H1 (cell line): ENCODE data around the gene KCNB1. TPM values are rescaled to one million over a fixed set of nuclear protein-coding genes. Genes with fewer than 3 reads are reported as not detected.

Source experiments
- CREB1 ChIP-seq: IDR thresholded peaks from 2 replicates; pipeline ENCODE4 v1.6.1; 2012; ENCODE audit warnings: inconsistent platforms
- CTCF ChIP-seq, 3 experiments: IDR thresholded peaks; 1 replicate in 2 of 3; 2 replicates in 1 of 3; pipeline versions ENCODE4 v1.5.1 to v1.6.1; 2011; ENCODE audit warnings: low read length in 3 of 3, mild to moderate bottlenecking in 3 of 3, inconsistent platforms in 2 of 3, low read depth in 1 of 3, moderate library complexity in 1 of 3; ENCODE audit not compliant: insufficient read depth in 1 of 3; ENCODE audit errors: control extremely low read depth in 1 of 3
- NANOG ChIP-seq: IDR thresholded peaks from 2 replicates; pipeline ENCODE4 v1.6.1; 2011; ENCODE audit warnings: low read length, low read depth, mild to moderate bottlenecking, inconsistent platforms; ENCODE audit not compliant: insufficient read depth, poor library complexity, severe bottlenecking
- TAF1 ChIP-seq: IDR thresholded peaks from 2 replicates; pipeline ENCODE4 v1.6.1; 2011; ENCODE audit warnings: mild to moderate bottlenecking, low read depth, low read length
- polyA plus RNA-seq, 7 experiments: library from polyadenylated mRNA; depleted of rRNA in 3 of 7; stranded (reverse) in 5 of 7; unstranded in 2 of 7; fragments of >200 nt in 5 of 7; fragments of 200-250 nt in 2 of 7; gene quantifications; 1 replicate in 5 of 7; 2 replicates in 1 of 7; 4 replicates in 1 of 7; pipeline versions ENCODE4 v1.2.1 to v1.2.3, GENCODE V29; 2011 to 2013; ENCODE audit warnings: missing spikeins in 2 of 7, mixed read lengths in 2 of 7
- total RNA-seq: library from RNA; stranded (reverse); fragmentation: NEBNext Ultra II Directional; extraction: Animal tissue kit (Norgen Biotek cat#: 25700); gene quantifications from 2 replicates; pipeline ENCODE4 v1.2.1, GENCODE V29; 2021

The KCNB1 gene
- total and polyA plus RNA-seq, 2 of the 8 experiments (the other 6 are each of a cell fraction or from before 2014, with no cell fraction given): 0.58 to 0.67 TPM

GRCh38 chr20:49412254-49412653 is 70.2 kb downstream of the KCNB1 start (continued):
- TF ChIP-seq CTCF (IDR thresholded peaks at IDR 0.05; ENCODE audit: control extremely low read depth in 1 of 3, insufficient read depth in 1 of 3, low read depth in 1 of 3, low read length in 3 of 3) (no peak), CREB1 (no peak), NANOG (no peak), TAF1 (no peak)
